NB4 (cell line): ENCODE measurements around the gene KLRF2.

Experiments
- DNase-seq: peaks from one replicate; pipeline ENCODE4 v3.0.0; 2010; ENCODE audit warnings: low read depth
- H3K4me3 ChIP-seq: one replicate; pipeline ENCODE4 v1.5.1; 2011; ENCODE audit warnings: mild to moderate bottlenecking, low read depth, low read length, moderate library complexity
- CTCF ChIP-seq: IDR thresholded peaks from one replicate; pipeline ENCODE4 v1.5.1; 2012; ENCODE audit warnings: low read depth, low read length
- MAX ChIP-seq: IDR thresholded peaks from 2 replicates; pipeline ENCODE4 v1.6.1; 2011; ENCODE audit warnings: low read depth, low read length
- MYC ChIP-seq: IDR thresholded peaks from 2 replicates; pipeline ENCODE4 v1.6.1; 2011; ENCODE audit warnings: low read depth, low read length
- POLR2A ChIP-seq: IDR thresholded peaks from 2 replicates; pipeline ENCODE4 v1.6.1; 2011; ENCODE audit warnings: mild to moderate bottlenecking; ENCODE audit not compliant: insufficient read length; ENCODE audit errors: extremely low read depth

The KLRF2 gene

GRCh38 chr12:9867531-9867930, 13.8 kb upstream of the KLRF2 start:
- H3K4me3 ChIP-seq = no peak overlapping the region
- TF ChIP-seq MYC = no peak
- TF ChIP-seq CTCF = no peak
- no peak for TF ChIP-seq POLR2A
- TF ChIP-seq MAX = no peak

GRCh38 chr12:9868311-9868801, 12.9 kb upstream of the KLRF2 start:
- no peak for DNase-seq
- no peak for TF ChIP-seq MYC
- no peak for TF ChIP-seq POLR2A
- no peak for TF ChIP-seq MAX
- no peak for TF ChIP-seq CTCF
- peak overlapping the region; percentile 91 for H3K4me3 ChIP-seq

More at GRCh38 chr12:9867531-9867930, 13.8 kb upstream of the KLRF2 start:
- DNase-seq = no peak

GRCh38 chr12:9868951-9869306, 12.4 kb upstream of the KLRF2 start:
- no peak for TF ChIP-seq MYC
- TF ChIP-seq CTCF = no peak
- no peak for TF ChIP-seq MAX
- TF ChIP-seq POLR2A = no peak
- peak overlapping the region; percentile 91 for H3K4me3 ChIP-seq
- DNase-seq = no peak

GRCh38 chr12:9869307-9870161, 11.8 kb upstream of the KLRF2 start, which contains the start of gene CLEC2B:
CLEC2B (minus strand) TSS chr12:9869354.
- no peak for TF ChIP-seq CTCF
- peak; percentile 42; the same call in 1 of the 2 replicates for TF ChIP-seq MYC
- TF ChIP-seq MAX = 0 out of 2 replicates have a peak, but pooled peaks have one; percentile 29
- peak; percentile 15 for TF ChIP-seq POLR2A
- H3K4me3 ChIP-seq = peak within 1 kb of the TSS; percentile 91
- DNase-seq = peak; percentile 63

GRCh38 chr12:9870286-9870866, 10.9 kb upstream of the KLRF2 start:
- H3K4me3 ChIP-seq = peak overlapping the region; percentile 91
- no peak for TF ChIP-seq MAX
- no peak for TF ChIP-seq CTCF
- no peak for TF ChIP-seq MYC
- TF ChIP-seq POLR2A = no peak
- peak; percentile 24 for DNase-seq
